Measurements from ENCODE around the gene SARNP.

DNA sequence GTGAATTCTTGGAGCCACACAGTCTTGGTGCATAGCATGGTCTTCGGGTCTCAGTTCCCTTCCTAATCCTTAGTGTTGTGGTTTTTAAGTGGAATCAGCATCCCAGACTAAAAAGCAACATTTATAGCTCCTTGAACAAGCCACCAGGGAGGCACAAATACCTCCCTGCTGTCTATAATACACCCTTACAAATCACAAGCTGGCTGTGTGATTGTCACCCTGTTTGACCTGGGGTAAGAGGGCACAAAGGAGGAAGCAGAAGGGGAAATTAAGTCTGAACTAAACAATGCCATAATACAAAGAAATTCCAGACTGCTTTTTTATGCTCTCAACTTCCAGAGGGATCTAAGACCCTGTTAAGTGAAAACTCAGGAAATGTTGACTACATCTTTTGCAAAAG lies 32.9 kb upstream of the SARNP start:
- no peak for TF ChIP-seq CTCF (IDR thresholded peaks at IDR 0.05 in 2 of 3, conservative IDR thresholded peaks at IDR 0.05 in 1 of 3; ENCODE audit: control insufficient read depth in 2 of 3, extremely low read depth in 1 of 3, insufficient read depth in 1 of 3, low read depth in 3 of 3, low read length in 3 of 3)
- TF ChIP-seq POLR2AphosphoS5 (IDR thresholded peaks at IDR 0.05; ENCODE audit: low read length) = no peak
- TF ChIP-seq NFYB (IDR thresholded peaks at IDR 0.05; ENCODE audit: insufficient read depth, low read depth, low read length) = no peak
- no peak for TF ChIP-seq BMI1 (IDR thresholded peaks at IDR 0.05; ENCODE audit: borderline replicate concordance)

Measured in GM12878 (cell line).